GM18505 (cell line): Measurements from ENCODE around the gene PLEKHG7.
A peak's percentile ranks its signal among the peaks of the same experiment; 100 is the strongest.
"Not testable (repeated sequence)": the region's sequence is repeated elsewhere in the genome, so short reads cannot be mapped to it uniquely, and the experiment has no call there.

Experiments
- ATAC-seq: cut with Tn5 transposase; IDR thresholded peaks from one replicate; pipeline ENCODE4 v1.9.1; 2021; ENCODE audit not compliant: unreplicated experiment
- POLR2A ChIP-seq: IDR thresholded peaks from 4 replicates; pipeline ENCODE4 v1.6.1; 2011; ENCODE audit warnings: borderline replicate concordance; ENCODE audit not compliant: insufficient read depth, insufficient read length; ENCODE audit errors: extremely low read depth

The PLEKHG7 gene

DNA sequence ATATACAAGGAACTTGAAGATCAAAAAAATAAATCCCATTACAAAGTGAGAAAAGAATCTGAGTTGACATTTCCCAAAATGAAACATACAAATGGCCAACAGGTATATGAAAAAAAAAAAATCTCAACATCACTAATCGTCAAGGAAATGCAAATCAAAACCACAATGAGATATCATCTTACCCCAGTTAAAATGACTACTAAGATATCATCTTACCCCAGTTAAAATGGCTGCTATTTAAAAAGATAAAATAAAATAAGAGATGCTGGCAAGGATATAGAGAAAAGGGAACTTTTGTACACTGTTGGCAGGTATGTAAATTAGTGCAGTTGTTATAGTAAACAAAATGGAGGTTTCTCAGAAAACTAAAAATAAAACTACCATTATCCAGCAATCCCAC lies 44.4 kb downstream of the PLEKHG7 start:
- TF ChIP-seq POLR2A = no peak

DNA sequence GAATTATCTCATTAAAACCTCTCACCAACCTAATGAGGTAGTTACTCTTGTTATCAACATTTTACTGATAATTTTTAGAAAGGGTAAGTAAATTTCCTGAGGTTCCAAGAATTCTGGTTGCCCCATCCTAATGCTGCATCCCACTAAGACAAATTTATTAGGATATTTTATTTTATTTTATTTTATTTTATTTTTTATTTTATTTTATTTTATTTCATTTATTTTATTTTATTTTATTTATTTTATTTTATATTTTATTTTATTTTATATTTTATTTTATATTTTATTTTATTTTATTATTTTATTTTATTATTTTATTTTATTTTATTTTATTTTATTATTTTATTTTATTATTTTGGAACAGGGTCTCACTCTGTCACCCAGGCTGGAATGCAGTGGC lies 46.9 kb downstream of the PLEKHG7 start:
- ATAC-seq = not testable (repeated sequence)

More for the DNA sequence above, 44.4 kb downstream of the PLEKHG7 start:
- no peak for ATAC-seq

DNA sequence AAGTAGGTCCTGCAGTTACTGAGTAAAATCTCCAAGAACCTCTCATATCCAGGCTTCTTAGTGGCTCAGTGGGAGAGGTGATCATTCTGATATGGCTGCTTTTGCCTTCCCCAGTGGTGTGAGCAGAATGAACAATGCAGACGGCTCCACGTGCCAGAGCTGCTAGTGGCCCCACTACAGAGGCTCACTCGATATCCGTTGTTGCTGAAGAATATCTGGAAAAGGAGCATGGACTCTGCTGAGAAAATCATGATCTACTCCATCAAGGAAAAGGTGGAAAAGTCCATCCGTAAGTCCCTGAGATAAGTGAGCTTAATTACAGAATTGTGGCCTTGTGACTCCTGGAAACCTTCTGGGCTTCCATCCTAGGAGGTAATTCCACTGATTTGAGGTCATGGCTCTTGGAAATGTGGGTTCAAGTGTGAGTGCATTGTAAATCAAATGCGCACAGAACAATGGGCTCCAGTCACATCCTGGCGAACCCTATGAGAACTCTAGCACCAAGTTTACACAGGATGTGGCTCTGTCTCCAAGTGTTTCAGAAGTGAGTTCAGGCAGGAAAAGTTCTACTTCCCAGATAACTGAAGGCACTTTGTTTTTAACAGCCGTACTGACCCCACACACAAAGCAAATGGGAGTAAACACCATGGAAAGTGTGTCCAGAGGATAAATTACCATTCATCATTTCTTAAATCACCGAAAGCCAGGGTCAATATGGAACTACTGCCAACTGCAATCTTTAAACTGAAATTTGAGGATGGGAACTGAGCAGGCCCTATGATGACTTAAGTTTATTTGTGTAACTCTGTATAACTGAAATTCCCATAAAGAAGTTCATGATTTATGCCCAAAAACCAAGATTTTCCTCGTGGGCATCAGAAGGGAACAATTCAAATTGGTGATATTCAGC lies 51.4 kb downstream of the PLEKHG7 start:
- no peak for TF ChIP-seq POLR2A
- no peak for ATAC-seq

DNA sequence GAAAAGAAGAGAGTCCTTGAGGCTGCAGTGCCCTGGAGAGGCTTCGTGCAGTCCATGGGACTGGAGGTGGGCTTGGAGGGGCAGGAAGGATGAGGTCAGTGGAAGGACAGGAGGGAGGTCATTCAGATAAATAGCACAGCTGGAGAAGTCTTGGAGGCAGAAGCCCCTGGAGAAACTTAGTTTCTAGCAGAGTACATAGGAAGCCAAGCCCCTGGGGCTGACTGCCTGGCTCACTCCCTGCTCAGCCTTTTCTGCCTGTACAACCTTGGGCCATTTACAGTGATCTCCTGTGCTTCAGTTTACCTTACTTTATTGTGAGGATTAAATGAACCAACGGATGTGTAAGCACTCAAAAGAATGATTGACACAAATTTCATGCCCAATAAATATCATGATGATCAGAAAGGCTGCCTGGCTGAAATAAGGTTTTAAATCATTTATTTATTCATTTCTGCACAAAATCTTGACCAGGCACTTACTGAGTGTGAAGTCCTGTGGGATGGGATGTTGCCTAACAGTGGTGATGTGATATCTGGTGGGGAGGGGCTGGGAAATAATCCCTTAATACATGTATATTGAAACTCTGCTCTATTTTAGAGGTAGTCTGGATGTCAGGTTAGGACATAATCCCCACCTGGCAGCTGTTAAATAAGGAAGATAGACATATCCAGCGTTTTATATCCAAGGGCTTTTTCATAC lies 54.3 kb downstream of the PLEKHG7 start:
- ATAC-seq = no peak

DNA sequence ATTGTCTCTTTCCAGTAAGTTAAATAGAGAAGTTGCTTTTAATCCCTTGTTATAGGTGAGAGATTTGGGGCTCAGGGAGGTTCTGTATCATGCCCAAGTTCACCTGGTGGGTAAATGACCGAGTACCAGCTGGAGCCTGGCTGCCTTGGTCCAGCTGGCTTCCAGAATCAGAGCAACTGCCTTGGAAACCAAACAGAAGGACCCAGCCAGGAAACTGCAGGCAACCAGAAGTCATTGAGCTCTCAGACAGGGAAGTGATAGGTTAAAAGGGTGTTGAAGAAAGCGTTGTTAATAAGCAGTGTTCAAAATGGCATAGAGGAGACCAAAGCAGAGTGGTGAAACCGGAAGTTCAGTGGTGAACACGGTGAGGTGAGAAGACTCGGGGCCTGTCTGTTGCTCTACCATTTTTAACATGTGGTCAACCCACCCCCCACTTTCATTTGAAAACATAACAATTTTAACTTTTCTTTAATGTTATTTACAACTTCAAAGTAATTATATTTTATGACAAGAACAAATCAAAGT lies 54.9 kb downstream of the PLEKHG7 start:
- no peak for TF ChIP-seq POLR2A
- ATAC-seq = no peak

More for the DNA sequence above, 54.3 kb downstream of the PLEKHG7 start:
- TF ChIP-seq POLR2A = no peak

DNA sequence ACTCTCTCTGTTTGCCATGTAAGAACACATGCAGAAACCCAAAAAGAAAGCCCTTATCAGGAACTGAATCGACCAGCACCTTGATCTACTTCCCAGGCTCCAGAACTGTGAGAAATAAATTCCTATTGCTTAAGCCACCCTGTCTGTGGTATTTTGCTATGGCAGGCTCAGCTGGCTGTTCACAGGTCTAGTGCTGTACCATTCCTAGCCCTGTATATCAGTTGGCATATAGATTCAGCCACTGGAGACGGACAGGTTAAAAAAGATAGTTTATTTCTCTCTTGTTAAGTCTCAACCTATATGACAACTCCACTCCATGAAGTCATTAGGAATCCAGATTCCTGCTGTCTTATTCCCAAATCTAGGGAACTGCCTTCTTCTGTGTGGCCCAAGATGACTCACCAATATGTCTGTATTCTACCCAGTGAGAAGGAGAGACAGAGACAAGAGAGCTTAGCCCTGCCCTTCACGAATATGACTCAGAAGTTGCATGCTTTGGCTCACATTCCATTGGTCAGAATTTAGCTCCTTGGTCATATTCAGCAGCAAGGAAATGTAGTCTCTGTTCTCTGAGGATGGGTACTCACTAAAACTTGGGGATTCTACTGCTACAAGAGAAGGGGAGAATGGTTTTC lies 57.0 kb downstream of the PLEKHG7 start:
- no peak for TF ChIP-seq POLR2A
- no peak for ATAC-seq

DNA sequence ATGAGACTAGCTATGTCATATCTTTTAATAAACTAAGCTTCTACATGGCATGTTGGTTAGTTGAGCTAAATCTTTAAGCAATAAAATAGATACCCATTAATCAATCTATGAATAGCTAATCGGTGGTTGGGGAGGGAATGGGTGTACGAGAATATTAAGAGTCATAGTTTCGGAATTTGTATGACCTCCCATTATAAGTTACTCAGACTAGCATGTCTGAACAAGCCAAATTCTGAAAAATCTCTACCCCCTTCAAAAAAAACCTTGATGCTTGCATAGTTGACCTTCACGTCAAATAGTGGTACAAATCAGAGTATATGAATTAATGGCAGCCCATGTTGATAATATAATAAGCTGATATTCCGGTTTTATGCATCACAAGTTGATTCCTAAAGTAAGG lies 60.0 kb downstream of the PLEKHG7 start:
- no peak for TF ChIP-seq POLR2A

DNA sequence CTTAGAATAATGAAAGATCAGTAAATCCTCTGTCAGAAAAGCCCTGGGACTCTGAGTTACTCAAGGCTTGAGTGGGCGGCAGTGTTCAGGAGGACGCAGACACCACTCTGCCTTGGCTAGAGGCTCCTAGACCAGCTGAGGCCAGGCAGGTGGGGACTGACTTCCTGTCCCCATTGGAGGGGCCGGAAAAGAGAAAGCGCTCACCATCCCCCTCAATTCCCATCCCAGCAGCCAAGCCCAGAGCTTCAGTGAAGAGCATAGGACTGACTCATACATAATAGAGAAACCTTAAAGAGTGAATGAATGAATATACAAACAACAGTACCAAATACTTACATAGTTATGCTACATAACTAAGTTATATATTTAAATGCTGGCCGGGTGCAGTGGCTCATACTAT lies 62.0 kb downstream of the PLEKHG7 start:
- no peak for TF ChIP-seq POLR2A
- no peak for ATAC-seq

More for the DNA sequence above, 60.0 kb downstream of the PLEKHG7 start:
- ATAC-seq = no peak

DNA sequence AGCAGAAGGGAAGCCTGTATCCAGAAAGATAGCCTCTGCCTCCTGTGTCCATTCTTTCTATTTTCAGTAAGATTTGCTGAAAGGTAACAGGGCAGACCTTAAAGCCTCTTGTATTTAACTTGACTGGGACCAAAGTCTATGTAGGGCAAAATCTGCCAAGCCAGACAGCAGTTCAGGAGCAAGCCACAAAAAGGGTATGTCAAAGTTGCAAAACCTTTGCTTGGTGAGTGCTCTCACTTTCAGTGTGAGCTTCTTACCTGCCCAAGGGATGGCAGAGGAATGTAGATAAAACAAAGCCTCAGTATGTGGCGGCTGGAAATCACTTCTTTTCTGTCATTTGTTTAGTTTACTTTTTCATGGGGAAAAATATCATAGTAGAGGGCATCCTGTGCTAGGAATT lies 63.1 kb downstream of the PLEKHG7 start:
- TF ChIP-seq POLR2A = no peak
- ATAC-seq = no peak

DNA sequence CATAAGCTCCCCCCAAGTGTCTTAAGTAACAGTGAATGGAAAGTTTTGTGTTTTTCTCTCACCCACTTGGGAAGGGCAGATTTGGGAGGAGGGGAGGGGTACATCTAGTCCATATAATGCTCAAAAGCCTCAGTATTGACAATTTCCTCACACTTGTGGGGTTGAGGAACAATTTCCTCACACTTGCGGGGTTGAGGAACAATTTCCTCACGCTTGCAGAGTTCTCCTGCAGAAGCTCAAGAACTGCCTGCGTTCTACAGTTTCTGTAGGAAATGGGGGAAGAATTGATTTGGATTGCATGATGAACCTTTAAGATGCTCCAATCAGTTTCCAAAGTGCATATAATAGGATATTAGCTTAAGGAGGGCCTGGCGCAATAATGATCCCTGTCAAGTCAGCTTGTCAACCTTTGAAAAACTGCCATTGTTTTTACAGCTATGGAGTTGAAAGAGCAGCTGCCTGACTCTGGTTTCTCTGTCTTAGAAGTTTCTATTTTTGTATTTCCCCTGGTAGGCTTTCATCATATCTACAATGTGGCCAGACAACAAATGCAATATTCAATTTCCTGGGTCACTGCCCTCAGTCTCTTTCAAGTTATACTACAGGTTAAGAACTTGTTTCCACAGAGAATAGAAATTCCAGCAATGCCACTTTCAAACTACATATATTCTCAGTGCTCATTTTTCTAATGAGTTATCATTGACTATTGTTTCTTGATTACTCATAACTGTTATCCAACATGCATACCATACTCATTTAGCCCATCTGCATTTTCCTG lies 66.5 kb downstream of the PLEKHG7 start:
- peak; percentile 82 for ATAC-seq
- TF ChIP-seq POLR2A = no peak

DNA sequence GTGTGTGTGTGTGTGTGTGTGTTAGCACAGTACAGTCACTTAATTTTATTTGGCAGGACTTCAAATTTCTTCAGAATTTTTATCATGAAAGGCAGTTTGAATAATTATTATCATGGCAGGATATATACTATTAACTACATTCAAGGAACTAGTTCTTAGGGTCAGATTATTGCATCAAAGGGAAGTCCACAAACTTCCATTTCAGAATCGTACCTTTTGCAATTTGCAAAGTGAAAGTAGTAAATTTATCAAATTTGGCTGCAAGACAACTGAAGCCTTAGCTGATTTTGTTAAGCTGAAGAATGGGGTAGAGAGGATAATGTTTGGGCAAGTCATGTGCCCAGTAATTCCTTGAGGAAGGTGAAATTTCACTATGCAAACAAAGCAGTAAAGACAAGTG lies 68.2 kb downstream of the PLEKHG7 start:
- ATAC-seq = no peak
- TF ChIP-seq POLR2A = no peak

DNA sequence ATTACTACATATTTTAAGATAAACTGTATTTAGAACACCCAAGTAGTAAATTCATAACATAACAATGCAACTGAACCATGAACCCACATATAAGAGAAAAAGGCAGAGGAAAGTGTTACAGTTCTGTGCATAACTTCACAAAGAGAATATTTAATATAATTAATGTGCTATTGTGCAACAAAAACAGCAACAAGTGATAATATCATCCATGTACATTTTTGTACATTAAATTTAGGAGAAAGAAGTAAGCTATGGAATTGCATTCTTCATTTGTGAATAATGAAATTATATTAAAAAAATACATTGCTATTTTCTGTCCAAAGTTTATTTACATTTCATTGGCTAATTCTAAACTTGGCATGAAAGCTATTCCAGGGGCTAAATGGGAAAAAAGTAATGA lies 72.6 kb downstream of the PLEKHG7 start:
- no peak for ATAC-seq
- TF ChIP-seq POLR2A = no peak

DNA sequence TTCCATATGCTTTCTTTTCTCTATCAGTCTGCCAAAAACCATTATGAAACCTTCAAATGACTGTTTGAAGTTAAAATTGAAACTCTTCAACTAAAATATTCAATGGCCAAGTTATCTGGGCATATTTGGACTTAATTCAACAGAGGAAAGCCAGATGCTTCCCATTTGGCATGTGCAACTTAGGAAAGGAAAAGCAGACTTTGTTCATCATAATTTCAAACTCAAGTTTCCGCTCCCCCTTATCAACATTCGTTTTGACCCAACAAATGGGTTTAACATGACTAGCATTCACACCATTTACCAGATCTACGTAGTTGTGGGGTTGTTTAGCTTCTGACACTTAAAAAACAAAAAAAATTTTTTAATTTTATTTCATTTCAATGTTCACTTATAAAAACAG lies 75.7 kb downstream of the PLEKHG7 start:
- TF ChIP-seq POLR2A = no peak
- no peak for ATAC-seq
